SIG-M5 (cell line): Measurements from ENCODE around the gene HBP1.
"Not testable (repeated sequence)": the region's sequence is repeated elsewhere in the genome, so short reads cannot be mapped to it uniquely, and the experiment has no call there.

Experiments
- DNase-seq: peaks from one replicate; lab custom pipeline; 2025; lab: John Stamatoyannopoulos, UW

HBP1 gene

GRCh38 chr7:107155726-107156125 is 13.1 kb upstream of the HBP1 start:
- DNase-seq = not testable (repeated sequence)

GRCh38 chr7:107157091-107157490 is 11.7 kb upstream of the HBP1 start:
- DNase-seq = no peak

GRCh38 chr7:107158028-107158427 is 10.8 kb upstream of the HBP1 start:
- no peak for DNase-seq

GRCh38 chr7:107160389-107160788 is 8.4 kb upstream of the HBP1 start:
- no peak for DNase-seq

- no peak for DNase-seq
Observed at GRCh38 chr7:107161415-107161814, 7.4 kb upstream of the HBP1 start.

- DNase-seq = no peak
Observed at GRCh38 chr7:107162475-107162874, 6.3 kb upstream of the HBP1 start.

- no peak for DNase-seq
Observed at GRCh38 chr7:107164092-107164491, 4.7 kb upstream of the HBP1 start.

- DNase-seq = no peak
Observed at GRCh38 chr7:107165341-107165740, 3.5 kb upstream of the HBP1 start.

GRCh38 chr7:107166736-107167426 is 1.9 kb upstream of the HBP1 start:
- DNase-seq = no peak

- peak; percentile 33 for DNase-seq
Observed at GRCh38 chr7:107167483-107168232, 1.1 kb upstream of the HBP1 start.

- peak; percentile 45 for DNase-seq
Observed at GRCh38 chr7:107169120-107170050, 582 bp downstream of the HBP1 start.

GRCh38 chr7:107170051-107170915 is 1.5 kb downstream of the HBP1 start:
- DNase-seq = no peak

- no peak for DNase-seq
Observed at GRCh38 chr7:107171496-107171895, 2.7 kb downstream of the HBP1 start.

GRCh38 chr7:107172276-107173032 is 3.7 kb downstream of the HBP1 start:
- DNase-seq = no peak

GRCh38 chr7:107173191-107173590 is 4.4 kb downstream of the HBP1 start:
- DNase-seq = no peak

GRCh38 chr7:107173691-107174406 is 5.0 kb downstream of the HBP1 start:
- DNase-seq = no peak

- DNase-seq = no peak
Observed at GRCh38 chr7:107179326-107180164, 10.7 kb downstream of the HBP1 start.

- DNase-seq = no peak
Observed at GRCh38 chr7:107180378-107180777, 11.6 kb downstream of the HBP1 start.

GRCh38 chr7:107181172-107181571 is 12.4 kb downstream of the HBP1 start:
- no peak for DNase-seq
